Measurements from ENCODE around the gene CCNF.

- TF ChIP-seq CTCF (optimal IDR thresholded peaks at IDR 0.05 in 1 of 3, IDR thresholded peaks at IDR 0.05 in 1 of 3, conservative IDR thresholded peaks at IDR 0.05 in 1 of 3; ENCODE audit: extremely low read depth in 1 of 3, insufficient read depth in 2 of 3, low read length in 3 of 3), result no peak
- TF ChIP-seq EZH2 (IDR thresholded peaks at IDR 0.05; ENCODE audit: low read length), result no peak
These were observed 8.0 kb downstream of the CCNF start for GRCh38 chr16:2437032-2437790.

Data from keratinocyte (primary cell).